Measurements from ENCODE around the gene ENGASE. TPM values are rescaled to one million over a fixed set of nuclear protein-coding genes. Genes with fewer than 3 reads are reported as not detected.

ENGASE gene
- polyA plus RNA-seq, 10 donors, result 13.0 to 25.2 (median 17.1) TPM

DNA sequence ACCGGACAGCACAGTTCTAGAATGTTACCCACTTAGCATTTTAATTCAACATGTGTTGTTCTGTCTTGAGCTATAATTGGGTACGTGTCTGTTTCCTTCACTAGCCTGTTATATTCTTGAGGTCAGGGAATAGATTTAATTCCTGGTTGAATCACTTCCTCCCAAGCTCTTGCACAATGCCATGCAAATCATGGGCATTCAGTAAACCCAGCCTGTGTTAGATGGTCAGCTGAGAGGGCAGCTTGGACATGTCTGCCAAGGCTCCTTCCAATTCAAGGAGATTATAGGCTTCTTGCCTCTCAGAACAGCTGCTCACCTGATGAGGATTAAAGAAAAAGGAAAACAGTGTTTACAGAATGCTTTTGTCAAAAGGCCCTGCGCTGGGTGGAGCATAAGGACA is 38.0 kb upstream of the ENGASE start:
- DNase-seq, result no peak

DNA sequence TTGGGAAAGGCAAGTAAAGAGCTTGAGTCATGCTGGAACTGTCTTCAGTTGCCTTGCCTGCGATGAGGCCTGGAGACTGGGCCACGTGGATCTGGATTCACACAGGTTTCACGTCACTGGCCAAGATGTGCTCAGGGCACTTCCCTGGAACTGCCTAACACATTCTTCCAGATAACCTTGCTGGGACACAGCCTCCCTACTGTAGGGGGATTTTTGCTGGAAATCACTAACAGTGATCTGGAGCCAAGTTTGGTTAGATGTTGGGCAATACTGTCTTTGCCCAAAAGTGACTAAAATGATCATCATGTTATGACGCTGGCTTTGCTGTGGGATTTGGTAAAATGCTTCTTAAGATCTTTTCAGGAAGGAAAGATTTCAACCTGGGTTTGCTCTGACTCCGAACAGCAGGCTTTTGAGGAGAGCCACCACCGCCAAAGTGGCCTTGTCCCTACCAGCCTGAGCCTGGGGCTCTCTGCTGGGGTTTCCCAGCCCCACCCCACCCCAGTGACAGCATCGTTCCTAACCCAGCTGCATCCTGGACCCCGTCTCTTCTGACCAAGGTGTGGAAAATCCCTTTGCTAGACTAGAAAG is 36.0 kb upstream of the ENGASE start:
- peak in 1 of 3 donors; percentile 78 for DNase-seq

GRCh38 chr17:79039171-79039570 is 35.5 kb upstream of the ENGASE start:
- DNase-seq, result no peak

DNA sequence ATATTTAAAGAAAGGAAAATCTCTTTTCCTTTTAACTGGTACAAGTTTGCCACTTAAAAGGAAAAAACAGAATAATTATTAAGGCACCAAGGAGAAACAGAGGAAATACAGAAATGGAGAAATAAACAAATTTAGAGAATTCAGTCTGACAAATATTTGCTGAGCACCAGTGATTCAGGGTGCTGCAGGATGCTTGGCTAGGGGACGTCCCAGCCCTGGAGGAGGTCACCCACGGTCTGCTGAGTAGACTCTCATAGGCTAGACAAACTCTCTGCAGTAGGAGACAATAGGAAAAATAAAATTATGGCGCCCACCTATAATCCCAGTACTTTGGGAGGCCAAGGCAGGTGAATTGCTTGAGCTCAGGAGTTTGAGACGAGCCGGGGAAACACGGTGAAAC is 34.7 kb upstream of the ENGASE start:
- no peak for DNase-seq

- no peak for DNase-seq
Measured at GRCh38 chr17:79041041-79041570, 33.5 kb upstream of the ENGASE start.

DNA sequence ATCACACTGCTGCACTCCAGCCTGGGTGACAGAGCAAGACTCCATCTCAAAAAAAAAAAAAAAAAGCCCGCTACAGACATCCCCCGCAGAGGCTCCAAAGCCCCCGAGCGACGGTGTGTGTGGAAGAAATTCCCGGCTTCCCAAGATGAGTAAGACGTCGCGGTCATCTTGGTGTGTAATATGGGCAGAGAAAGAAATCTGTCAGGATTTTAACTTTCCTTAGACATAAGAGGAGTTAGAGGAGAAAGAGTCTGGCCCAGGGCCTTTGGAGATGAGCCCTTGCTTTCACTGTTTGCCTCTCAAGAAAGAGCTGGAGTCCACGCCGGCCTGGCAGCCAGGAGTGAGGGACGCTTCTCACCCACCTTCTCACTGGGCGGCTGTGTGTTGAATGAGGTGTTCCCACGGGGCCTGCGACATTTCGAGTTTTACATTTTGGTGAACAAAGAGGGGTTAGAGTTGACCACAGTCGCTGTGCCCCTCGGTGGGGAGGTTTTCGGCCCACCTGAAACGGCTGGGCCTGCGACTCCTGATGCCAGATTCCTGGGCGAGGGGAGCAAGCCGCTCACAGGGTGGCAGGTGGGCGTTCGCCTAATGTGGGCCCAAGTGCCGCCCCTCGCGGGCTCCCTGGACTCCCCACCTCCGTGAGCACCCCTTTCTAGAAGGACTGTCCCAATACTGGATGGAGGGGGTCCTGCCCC is 32.8 kb upstream of the ENGASE start:
- no peak for DNase-seq

- DNase-seq, result peak in 1 of 3 donors; percentile 53
Measured at GRCh38 chr17:79042421-79043190, 32.0 kb upstream of the ENGASE start.

DNA sequence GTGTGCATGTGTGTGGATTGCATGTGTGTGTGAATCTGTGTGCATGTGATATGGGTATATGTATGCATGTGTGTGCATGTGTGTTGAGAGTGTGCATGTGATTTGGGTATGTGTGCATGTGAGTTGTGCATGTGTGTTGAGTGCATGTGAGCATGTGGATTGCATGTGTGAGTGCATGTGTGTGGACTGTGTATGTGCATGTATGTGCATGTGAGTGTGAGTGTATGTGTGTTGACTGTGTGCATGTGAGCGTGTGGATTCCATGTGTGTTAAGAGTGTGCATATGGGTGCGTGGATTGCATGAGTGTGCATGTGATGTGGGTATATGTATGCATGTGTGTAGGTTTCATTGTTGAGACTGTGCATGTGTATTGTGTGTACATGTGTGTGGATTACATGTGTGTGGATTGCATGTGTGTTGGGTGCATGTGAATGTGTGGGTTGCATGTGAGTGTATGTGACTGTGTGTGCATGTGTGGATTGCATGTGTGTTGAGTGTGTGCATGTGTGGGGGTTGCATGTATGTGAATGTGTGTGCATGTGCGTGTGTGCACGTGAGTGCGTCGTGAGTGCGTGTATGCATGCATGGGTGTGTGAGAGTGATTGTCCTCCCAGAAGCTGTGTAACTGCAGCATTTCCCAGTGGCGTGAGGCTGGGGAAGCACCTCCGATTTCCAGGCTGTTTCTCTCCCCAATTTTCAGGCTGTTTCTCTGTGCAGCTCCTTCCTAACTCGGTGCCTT is 31.3 kb upstream of the ENGASE start:
- DNase-seq, result no peak

DNA sequence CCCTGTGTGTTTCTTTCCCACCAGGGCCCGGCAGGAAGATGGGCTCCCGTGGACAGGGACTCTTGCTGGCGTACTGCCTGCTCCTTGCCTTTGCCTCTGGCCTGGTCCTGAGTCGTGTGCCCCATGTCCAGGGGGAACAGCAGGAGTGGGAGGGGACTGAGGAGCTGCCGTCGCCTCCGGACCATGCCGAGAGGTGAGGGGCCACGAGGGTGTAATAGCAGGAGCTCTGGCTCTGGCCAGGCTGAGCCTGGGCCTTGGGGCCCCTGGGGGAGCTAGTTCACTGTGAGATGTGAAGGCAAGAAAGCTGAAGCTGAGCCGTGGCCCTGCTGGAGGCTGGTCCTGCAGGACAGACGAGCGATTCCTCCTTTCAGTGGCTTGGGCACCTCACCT is 30.7 kb upstream of the ENGASE start:
- DNase-seq, result no peak

GRCh38 chr17:79044462-79044861 is 30.2 kb upstream of the ENGASE start:
- DNase-seq, result no peak

DNA sequence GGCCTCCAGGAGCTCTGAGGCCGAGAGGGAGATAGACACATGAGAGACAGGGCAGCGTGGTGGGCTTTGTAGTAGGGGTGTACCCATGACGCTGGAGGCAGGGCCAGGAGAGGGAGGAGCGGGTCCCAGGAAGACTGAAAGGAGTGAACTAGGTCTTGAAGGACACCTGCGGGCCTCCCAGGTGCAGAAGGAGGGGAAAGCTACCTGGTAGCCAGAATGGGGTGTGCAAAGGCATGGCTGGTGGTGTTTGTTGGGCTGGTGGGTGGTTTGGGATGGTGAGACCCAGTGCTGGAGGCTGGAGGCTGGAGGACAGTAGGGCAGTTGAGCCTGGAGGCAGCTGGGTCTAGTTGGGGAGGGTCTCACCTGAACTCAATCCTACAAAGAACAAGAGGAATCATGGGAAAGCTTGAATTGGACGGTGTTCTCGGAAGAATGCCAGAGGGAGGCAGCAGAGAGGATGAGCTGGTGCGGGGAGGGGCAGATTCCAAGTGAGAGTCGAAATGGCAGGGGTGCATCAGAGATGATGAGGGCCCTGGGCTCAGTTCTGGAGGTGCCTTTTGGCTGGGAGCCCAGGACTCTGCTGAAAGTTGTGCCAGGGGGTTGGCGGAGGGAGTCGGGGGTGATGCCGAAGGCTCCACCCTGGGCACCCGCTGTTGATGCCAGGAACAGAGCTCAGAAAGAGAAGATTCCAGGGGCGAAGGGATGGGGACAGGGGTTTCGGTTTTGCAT is 29.5 kb upstream of the ENGASE start:
- DNase-seq, result no peak

DNA sequence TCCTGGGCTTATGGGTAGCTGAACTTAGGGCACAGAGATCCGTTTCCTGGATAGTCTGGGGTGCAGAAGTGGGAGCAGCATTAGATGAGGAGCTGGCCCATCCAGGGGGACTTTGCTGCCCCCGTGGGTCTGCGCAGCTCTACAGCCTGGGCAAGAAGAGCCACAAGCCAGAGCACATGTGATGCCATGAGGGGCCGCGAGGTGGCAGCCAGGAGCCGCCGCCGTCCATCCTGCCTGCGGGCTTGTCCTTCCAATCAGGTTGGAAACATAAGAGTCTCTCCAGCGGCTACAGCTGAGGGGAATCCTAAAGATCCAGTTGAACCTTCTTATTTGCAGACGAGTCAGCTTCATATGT is 28.8 kb upstream of the ENGASE start:
- DNase-seq, result peak; percentile 62 to 90 (median 79)

DNA sequence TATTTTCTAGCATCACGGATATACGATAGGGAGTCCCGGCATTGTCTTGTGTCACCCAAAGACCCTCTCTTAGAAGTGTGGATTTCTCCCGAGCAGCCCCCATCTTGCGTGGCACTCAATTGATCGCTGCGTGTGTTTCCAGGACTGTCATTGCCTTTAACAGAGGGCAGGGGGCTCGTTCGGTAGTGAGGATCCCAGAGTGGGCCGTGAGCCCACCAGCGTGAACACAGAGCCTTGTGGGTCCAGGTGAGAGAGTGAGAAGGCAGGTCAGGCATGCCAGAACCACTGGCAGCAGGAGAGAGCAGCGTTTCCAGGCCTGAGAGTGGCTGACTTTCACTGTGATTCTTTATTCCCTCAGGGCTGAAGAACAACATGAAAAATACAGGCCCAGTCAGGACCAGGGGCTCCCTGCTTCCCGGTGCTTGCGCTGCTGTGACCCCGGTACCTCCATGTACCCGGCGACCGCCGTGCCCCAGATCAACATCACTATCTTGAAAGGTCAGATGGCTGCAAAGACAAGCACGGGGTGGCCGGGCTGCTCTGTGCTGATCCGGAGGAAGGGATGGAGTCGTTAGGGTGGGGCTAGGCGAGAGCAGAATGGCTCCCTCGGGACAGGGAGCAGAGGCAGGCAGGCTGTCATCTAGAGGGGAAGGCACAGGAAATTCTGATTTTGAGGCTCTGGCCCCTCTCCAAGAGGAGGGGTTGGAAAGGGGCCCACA is 28.3 kb upstream of the ENGASE start:
- DNase-seq, result no peak

DNA sequence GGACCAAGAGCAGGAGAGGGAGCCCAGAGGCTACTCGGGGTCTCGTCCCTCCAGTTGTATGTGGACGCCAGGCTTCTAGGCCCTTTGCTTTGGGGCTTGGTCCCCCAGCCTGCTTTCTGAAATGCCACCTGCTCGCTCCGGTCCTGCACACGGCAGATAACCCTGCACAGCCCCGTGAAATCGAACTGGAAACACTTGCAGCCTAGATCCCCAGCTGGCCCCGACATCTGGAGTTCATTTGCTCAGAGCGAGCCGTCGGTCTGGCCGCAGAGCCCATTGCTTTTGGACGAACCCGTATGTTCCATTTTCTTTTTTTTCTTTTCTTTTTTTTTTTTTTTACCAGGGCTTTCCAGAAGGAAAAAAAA is 27.7 kb upstream of the ENGASE start:
- peak; percentile 74 to 95 (median 89) for DNase-seq

DNA sequence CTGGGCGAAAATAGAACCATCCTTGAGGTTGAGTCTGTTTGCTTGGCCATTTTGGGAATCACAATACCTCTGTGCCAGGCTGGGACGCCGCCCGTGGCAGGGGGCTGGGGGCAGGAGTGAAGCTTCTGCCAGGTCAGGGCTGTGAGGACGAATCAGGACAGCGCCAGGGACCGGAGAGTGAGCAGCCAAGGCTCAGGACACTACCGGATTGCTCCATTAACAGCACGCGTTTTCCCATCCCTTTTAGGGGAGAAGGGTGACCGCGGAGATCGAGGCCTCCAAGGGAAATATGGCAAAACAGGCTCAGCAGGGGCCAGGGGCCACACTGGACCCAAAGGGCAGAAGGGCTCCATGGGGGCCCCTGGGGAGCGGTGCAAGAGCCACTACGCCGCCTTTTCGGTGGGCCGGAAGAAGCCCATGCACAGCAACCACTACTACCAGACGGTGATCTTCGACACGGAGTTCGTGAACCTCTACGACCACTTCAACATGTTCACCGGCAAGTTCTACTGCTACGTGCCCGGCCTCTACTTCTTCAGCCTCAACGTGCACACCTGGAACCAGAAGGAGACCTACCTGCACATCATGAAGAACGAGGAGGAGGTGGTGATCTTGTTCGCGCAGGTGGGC is 27.2 kb upstream of the ENGASE start:
- no peak for DNase-seq

DNA sequence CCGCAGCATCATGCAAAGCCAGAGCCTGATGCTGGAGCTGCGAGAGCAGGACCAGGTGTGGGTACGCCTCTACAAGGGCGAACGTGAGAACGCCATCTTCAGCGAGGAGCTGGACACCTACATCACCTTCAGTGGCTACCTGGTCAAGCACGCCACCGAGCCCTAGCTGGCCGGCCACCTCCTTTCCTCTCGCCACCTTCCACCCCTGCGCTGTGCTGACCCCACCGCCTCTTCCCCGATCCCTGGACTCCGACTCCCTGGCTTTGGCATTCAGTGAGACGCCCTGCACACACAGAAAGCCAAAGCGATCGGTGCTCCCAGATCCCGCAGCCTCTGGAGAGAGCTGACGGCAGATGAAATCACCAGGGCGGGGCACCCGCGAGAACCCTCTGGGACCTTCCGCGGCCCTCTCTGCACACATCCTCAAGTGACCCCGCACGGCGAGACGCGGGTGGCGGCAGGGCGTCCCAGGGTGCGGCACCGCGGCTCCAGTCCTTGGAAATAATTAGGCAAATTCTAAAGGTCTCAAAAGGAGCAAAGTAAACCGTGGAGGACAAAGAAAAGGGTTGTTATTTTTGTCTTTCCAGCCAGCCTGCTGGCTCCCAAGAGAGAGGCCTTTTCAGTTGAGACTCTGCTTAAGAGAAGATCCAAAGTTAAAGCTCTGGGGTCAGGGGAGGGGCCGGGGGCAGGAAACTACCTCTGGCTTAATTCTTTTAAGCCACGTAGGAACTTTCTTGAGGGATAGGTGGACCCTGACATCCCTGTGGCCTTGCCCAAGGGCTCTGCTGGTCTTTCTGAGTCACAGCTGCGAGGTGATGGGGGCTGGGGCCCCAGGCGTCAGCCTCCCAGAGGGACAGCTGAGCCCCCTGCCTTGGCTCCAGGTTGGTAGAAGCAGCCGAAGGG is 26.4 kb upstream of the ENGASE start:
- no peak for DNase-seq

DNA sequence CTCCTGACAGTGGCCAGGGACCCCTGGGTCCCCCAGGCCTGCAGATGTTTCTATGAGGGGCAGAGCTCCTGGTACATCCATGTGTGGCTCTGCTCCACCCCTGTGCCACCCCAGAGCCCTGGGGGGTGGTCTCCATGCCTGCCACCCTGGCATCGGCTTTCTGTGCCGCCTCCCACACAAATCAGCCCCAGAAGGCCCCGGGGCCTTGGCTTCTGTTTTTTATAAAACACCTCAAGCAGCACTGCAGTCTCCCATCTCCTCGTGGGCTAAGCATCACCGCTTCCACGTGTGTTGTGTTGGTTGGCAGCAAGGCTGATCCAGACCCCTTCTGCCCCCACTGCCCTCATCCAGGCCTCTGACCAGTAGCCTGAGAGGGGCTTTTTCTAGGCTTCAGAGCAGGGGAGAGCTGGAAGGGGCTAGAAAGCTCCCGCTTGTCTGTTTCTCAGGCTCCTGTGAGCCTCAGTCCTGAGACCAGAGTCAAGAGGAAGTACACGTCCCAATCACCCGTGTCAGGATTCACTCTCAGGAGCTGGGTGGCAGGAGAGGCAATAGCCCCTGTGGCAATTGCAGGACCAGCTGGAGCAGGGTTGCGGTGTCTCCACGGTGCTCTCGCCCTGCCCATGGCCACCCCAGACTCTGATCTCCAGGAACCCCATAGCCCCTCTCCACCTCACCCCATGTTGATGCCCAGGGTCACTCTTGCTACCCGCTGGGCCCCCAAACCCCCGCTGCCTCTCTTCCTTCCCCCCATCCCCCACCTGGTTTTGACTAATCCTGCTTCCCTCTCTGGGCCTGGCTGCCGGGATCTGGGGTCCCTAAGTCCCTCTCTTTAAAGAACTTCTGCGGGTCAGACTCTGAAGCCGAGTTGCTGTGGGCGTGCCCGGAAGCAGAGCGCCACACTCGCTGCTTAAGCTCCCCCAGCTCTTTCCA is 25.5 kb upstream of the ENGASE start:
- no peak for DNase-seq

DNA sequence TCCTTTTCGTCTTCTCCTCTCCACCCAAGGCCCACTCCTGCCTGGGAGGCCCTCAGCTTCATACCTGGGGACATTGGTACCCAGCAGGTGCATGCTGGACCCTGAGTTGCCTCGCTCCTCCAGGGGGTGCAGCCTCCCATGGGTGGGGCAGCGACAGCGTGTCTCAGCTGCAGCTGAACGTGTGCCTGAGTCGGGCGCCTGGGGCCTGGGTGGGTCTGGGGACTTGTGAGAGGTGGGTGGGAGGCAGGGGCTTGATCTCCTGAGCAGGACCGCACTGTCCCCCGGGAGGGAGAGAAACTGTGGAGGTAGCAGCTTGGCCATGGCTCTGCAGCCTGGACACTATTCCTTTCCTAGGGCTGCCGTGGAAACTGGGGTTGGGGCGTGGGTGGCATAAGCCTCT is 24.8 kb upstream of the ENGASE start:
- no peak for DNase-seq

All from muscle of back (tissue), 11 donors.